Measurements from ENCODE around the gene PDAP1.

Gene PDAP1

GRCh38 chr7:99379043-99379577 lies 29.3 kb downstream of the PDAP1 start:
- peak overlapping the region; percentile 56 for H3K4me3 ChIP-seq (ENCODE audit: low read depth, low read length)
- DNase-seq (ENCODE audit: low read depth) = peak; percentile 56
- no peak for TF ChIP-seq CTCF (IDR thresholded peaks at IDR 0.05; ENCODE audit: low read depth, low read length, missing control alignments)

- no peak for TF ChIP-seq CTCF (IDR thresholded peaks at IDR 0.05; ENCODE audit: low read depth, low read length, missing control alignments)
- DNase-seq (ENCODE audit: low read depth) = no peak
- H3K4me3 ChIP-seq (ENCODE audit: low read depth, low read length) = peak overlapping the region; percentile 95
Measured at GRCh38 chr7:99375070-99375807, 33.2 kb downstream of the PDAP1 start.

- TF ChIP-seq CTCF (IDR thresholded peaks at IDR 0.05; ENCODE audit: low read depth, low read length, missing control alignments) = no peak
- peak within 1 kb of the TSS; percentile 95 for H3K4me3 ChIP-seq (ENCODE audit: low read depth, low read length)
- peak; percentile 53 for DNase-seq (ENCODE audit: low read depth)
Measured at GRCh38 chr7:99374111-99375064, 34.0 kb downstream of the PDAP1 start, which contains the start of gene ARPC1B. Gene ARPC1B, plus strand, starts transcription at chr7:99374730. Its CDS starts 10,985 bp downstream, at chr7:99385715.

- peak overlapping the region; percentile 95 for H3K4me3 ChIP-seq (ENCODE audit: low read depth, low read length)
- TF ChIP-seq CTCF (IDR thresholded peaks at IDR 0.05; ENCODE audit: low read depth, low read length, missing control alignments) = no peak
- no peak for DNase-seq (ENCODE audit: low read depth)
Measured at GRCh38 chr7:99373091-99374066, 35.0 kb downstream of the PDAP1 start.

GRCh38 chr7:99372275-99373090 lies 35.9 kb downstream of the PDAP1 start:
- no peak for DNase-seq (ENCODE audit: low read depth)
- no peak overlapping the region for H3K4me3 ChIP-seq (ENCODE audit: low read depth, low read length)
- no peak for TF ChIP-seq CTCF (IDR thresholded peaks at IDR 0.05; ENCODE audit: low read depth, low read length, missing control alignments)

Data from GM12864 (cell line).